Ramos (cell line): ENCODE data around the gene TMC1.

Source experiments
- in situ Hi-C: fragments of 300-500 bp; cut with MboI; formaldehyde crosslinking; loops from one replicate; pipeline ENCODE4 v1.14.3; 2022; ENCODE audit warnings: low sequenced_read_pairs; ENCODE audit not compliant: unreplicated experiment

Gene TMC1

GRCh38 chr9:72564479-72565281 is 43.3 kb downstream of the TMC1 start:
- in situ Hi-C loops = no loop called here

GRCh38 chr9:72565535-72565934 is 44.1 kb downstream of the TMC1 start:
- in situ Hi-C loops = no loop called here

DNA sequence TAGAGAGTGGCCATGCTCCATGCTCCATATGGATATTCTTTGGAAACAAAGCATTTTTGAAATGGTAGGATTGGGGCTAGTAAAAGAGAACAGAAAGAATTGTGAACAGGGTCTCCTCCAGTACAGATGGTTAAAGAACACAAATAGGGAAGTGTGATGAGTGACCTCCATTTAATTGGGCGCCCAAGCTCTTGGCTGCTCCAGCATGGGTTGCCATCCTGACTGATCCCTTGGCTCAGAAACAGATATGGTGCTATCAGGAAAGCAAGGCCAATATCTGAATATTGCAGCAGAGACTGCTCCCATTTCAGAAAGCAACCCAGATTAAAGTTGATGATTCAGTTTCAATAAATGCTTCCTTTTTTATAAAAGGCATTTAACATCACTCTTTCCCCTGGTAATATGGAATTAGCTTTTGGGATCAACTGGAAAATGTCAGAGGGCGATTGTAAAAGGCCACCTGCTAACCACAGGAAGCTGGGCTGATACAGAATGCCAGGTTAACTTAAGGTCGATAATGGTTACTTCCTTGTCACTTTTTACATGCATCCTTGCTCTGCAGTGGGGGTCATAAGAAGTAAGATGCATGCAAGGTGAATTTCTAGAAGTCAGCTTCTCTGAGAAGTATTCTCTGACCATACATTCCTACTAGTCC is 52.9 kb downstream of the TMC1 start:
- in situ Hi-C loops = no loop called here

GRCh38 chr9:72575666-72576065 is 54.3 kb downstream of the TMC1 start:
- in situ Hi-C loops = loop anchor here (25.0 kb wide), 1 partner anchor 538 kb away; no protein-coding TSS in a partner anchor

- in situ Hi-C loops = loop anchor here (25.0 kb wide), 1 partner anchor 539 kb away; no protein-coding TSS in a partner anchor
Observed at GRCh38 chr9:72576087-72576486, 54.7 kb downstream of the TMC1 start.

- in situ Hi-C loops = loop anchor here (25.0 kb wide), 1 partner anchor 540 kb away; no protein-coding TSS in a partner anchor
Observed at GRCh38 chr9:72577212-72577753, 55.9 kb downstream of the TMC1 start.

GRCh38 chr9:72579190-72579589 is 57.8 kb downstream of the TMC1 start:
- in situ Hi-C loops = loop anchor here (25.0 kb wide), 1 partner anchor 542 kb away; no protein-coding TSS in a partner anchor

- in situ Hi-C loops = loop anchor here (25.0 kb wide), 1 partner anchor 543 kb away; no protein-coding TSS in a partner anchor
Observed at GRCh38 chr9:72579880-72580550, 58.6 kb downstream of the TMC1 start.

GRCh38 chr9:72581694-72582093 is 60.3 kb downstream of the TMC1 start:
- in situ Hi-C loops = loop anchor here (25.0 kb wide), 1 partner anchor 544 kb away; no protein-coding TSS in a partner anchor

- in situ Hi-C loops = loop anchor here (25.0 kb wide), 1 partner anchor 546 kb away; no protein-coding TSS in a partner anchor
Observed at GRCh38 chr9:72583370-72583769, 62.0 kb downstream of the TMC1 start.

DNA sequence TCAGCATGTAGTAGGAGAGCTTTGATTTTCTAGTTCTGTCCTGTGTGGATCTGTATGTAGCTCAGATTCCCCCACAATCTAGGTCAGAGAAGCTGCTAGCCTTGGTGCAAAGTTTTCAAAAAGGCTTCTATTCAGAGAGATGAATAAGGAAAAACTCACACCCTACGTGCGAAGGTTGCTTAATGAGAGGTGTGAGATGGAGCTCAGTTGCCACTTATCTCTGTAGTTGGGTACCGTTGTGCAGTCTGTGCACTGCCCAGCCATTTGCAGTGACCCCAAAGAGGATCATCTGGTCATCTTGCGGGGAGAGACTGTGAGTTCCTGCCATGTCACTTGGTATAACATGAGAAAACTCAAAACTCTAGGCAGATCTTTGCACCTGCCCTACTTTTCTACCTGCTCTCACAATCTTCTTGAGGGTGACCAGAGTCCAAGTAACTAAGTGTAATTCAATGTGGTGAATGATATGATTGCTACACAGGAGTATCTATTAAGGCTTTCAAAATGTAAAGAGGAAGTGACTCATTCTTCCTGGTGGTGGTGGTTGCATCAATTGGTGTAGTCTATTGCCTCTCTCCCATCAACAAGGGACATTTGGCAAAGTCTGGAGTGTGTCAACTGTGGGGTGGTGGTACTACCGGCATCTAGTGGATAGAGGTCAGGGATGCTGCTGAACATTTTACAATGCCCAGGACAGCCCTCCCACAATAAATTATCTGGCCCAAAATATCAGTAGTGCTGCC is 65.2 kb downstream of the TMC1 start:
- in situ Hi-C loops = loop anchor here (25.0 kb wide), 1 partner anchor 549 kb away; no protein-coding TSS in a partner anchor

- in situ Hi-C loops = loop anchor here (25.0 kb wide), 1 partner anchor 551 kb away; no protein-coding TSS in a partner anchor
Observed at GRCh38 chr9:72588336-72588735, 66.9 kb downstream of the TMC1 start.

- in situ Hi-C loops = loop anchor here (5.0 to 25.0 kb wide), 2 partner anchors 308 to 553 kb away; no protein-coding TSS in a partner anchor
Observed at GRCh38 chr9:72589667-72590521, 68.5 kb downstream of the TMC1 start.

GRCh38 chr9:72590824-72591223 is 69.4 kb downstream of the TMC1 start:
- in situ Hi-C loops = loop anchor here (5.0 to 25.0 kb wide), 2 partner anchors 309 to 554 kb away; no protein-coding TSS in a partner anchor

GRCh38 chr9:72592502-72593403 is 71.3 kb downstream of the TMC1 start:
- in situ Hi-C loops = loop anchor here (5.0 to 25.0 kb wide), 2 partner anchors 310 to 555 kb away; no protein-coding TSS in a partner anchor

DNA sequence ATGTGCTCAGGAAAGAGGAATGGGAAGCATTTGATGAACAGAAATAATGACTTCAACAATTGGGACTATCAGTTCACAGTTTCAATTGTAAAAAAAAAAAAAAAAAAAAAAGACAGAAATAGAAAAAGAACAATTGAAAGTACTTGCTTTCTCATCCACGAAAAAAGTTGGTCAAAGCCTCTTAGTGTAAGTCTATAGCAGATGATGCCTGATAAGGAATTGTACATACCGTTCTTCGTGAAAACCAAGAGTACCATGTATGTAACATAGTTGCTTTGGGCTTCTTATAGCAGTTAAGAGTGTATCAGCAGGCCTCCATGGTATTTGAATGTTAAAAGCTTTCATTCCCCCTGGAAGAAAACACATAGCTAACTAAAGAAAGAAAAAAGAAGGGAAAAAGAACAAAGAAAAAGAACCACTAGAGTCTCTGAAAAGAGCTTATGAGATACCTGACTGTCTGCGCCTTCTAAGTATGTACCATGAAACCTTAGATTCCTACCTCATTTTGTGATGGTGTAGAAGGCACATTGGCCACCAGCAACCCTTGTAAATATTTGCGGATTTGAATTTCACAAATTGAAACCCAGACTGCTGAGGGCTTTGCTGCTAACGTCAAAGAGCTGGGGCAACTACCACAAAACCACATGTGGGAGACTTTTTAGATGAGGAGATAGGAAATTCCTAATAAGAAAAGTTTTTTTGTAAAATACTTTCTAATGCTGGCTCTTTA is 75.2 kb downstream of the TMC1 start:
- in situ Hi-C loops = loop anchor here (25.0 kb wide), 1 partner anchor 559 kb away; no protein-coding TSS in a partner anchor

GRCh38 chr9:72597181-72597517 is 75.7 kb downstream of the TMC1 start:
- in situ Hi-C loops = loop anchor here (25.0 kb wide), 1 partner anchor 560 kb away; no protein-coding TSS in a partner anchor
